IMR-90 (cell line): ENCODE results near the gene CAMTA1. TPM values are rescaled to one million over a fixed set of nuclear protein-coding genes. Genes with fewer than 3 reads are reported as not detected.
"Not testable (repeated sequence)": the region's sequence is repeated elsewhere in the genome, so short reads cannot be mapped to it uniquely, and the experiment has no call there.

Experiments used
- ATAC-seq: fragments of 200-7000 bp; cut with Tn5 transposase; 2 replicates; pipeline ENCODE4 v1.9.1; 2020; ENCODE audit warnings: low read depth, mild to moderate bottlenecking, moderate library complexity
- BruUV-seq: library from RNA; stranded (reverse); fragments of 400-500 nt; replicated peaks from 2 replicates; lab custom pipeline; 2021; lab: Mats Ljungman, UMichigan
- CTCF ChIA-PET: fragments of 300-600 bp; formaldehyde crosslinking; extraction: SDS; loops from one replicate; lab custom pipeline; 2021; ENCODE audit warnings: antibody characterized with exemption; lab: Yijun Ruan, JAX
- POLR2A ChIA-PET: fragments of 300-600 bp; sonication (Branson Sonifier 250); formaldehyde crosslinking; loops from one replicate; lab custom pipeline; 2022; ENCODE audit warnings: antibody characterized with exemption; ENCODE audit not compliant: unreplicated experiment; lab: Charles Lee
- DNase-seq: peaks from one replicate; pipeline ENCODE4 v3.0.0; 2013
- H2AFZ ChIP-seq: replicated peaks from 2 replicates; pipeline ENCODE3; 2013; ENCODE audit warnings: low read length, mild to moderate bottlenecking; ENCODE audit not compliant: poor library complexity
- H2AK5ac ChIP-seq: 2 replicates; pipeline ENCODE4 v1.6.1; 2013; ENCODE audit warnings: low read depth, low read length, inconsistent platforms
- H2AK9ac ChIP-seq: replicated peaks from 2 replicates; pipeline ENCODE3; 2013; ENCODE audit warnings: mild to moderate bottlenecking, low read depth, low read length, moderate library complexity; ENCODE audit not compliant: poor library complexity
- H2BK120ac ChIP-seq: 2 replicates; pipeline ENCODE4 v1.6.1; 2013; ENCODE audit warnings: low read depth, low read length, inconsistent platforms
- H2BK15ac ChIP-seq: 3 replicates; pipeline ENCODE4 v1.6.1; 2013; ENCODE audit warnings: low read depth, low read length, inconsistent platforms
- H2BK20ac ChIP-seq: 2 replicates; pipeline ENCODE4 v1.6.1; 2013; ENCODE audit warnings: low read depth, mild to moderate bottlenecking, inconsistent platforms, low read length, moderate library complexity
- H2BK5ac ChIP-seq: 2 replicates; pipeline ENCODE4 v1.6.1; 2013; ENCODE audit warnings: mild to moderate bottlenecking, low read depth, low read length, inconsistent platforms; ENCODE audit not compliant: poor library complexity, severe bottlenecking
- H3K14ac ChIP-seq: replicated peaks from 2 replicates; pipeline ENCODE4 v1.6.1; 2013; ENCODE audit warnings: low read depth, low read length, inconsistent platforms
- H3K18ac ChIP-seq: 2 replicates; pipeline ENCODE4 v1.6.1; 2013; ENCODE audit warnings: low read depth, low read length, control low read depth
- H3K23ac ChIP-seq: 2 replicates; pipeline ENCODE4 v1.6.1; 2013; ENCODE audit warnings: low read depth, low read length, inconsistent platforms
- H3K27ac ChIP-seq: 2 replicates; pipeline ENCODE4 v1.5.1; 2013; ENCODE audit warnings: mild to moderate bottlenecking, control low read depth, low read length; ENCODE audit not compliant: insufficient read depth
- H3K27me3 ChIP-seq: 2 replicates; pipeline ENCODE4 v1.6.1; 2013; ENCODE audit warnings: low read length; ENCODE audit not compliant: control insufficient read depth, insufficient read depth
- H3K36me3 ChIP-seq: 2 replicates; pipeline ENCODE4 v1.6.1; 2013; ENCODE audit warnings: low read length, mixed read lengths; ENCODE audit not compliant: control insufficient read depth, insufficient read depth
- H3K4ac ChIP-seq: 2 replicates; pipeline ENCODE4 v1.6.1; 2013; ENCODE audit warnings: low read depth, low read length, inconsistent platforms
- H3K4me1 ChIP-seq: 2 replicates; pipeline ENCODE4 v1.6.1; 2013; ENCODE audit warnings: low read length, mixed read lengths; ENCODE audit not compliant: control insufficient read depth, insufficient read depth
- H3K4me2 ChIP-seq: 2 replicates; pipeline ENCODE4 v1.6.1; 2013; ENCODE audit warnings: low read depth, mild to moderate bottlenecking, control low read depth, low read length, moderate library complexity
- H3K4me3 ChIP-seq: 2 replicates; pipeline ENCODE4 v1.5.1; 2013; ENCODE audit warnings: low read depth, mild to moderate bottlenecking, control low read depth, low read length, moderate library complexity; ENCODE audit not compliant: insufficient read depth
- H3K56ac ChIP-seq: 2 replicates; pipeline ENCODE4 v1.6.1; 2013; ENCODE audit warnings: low read length, inconsistent platforms; ENCODE audit not compliant: insufficient read depth; ENCODE audit errors: extremely low read depth
- H3K79me1 ChIP-seq, 2 experiments: 2 replicates each; pipeline ENCODE4 v1.6.1; 2013; ENCODE audit warnings: low read length in 2 of 2, inconsistent platforms in 1 of 2, low read depth in 1 of 2
- H3K9ac ChIP-seq: 2 replicates; pipeline ENCODE4 v1.6.1; 2013; ENCODE audit warnings: low read depth, low read length, control low read depth
- H3K9me1 ChIP-seq: 2 replicates; pipeline ENCODE4 v1.6.1; 2013; ENCODE audit warnings: low read length, inconsistent platforms; ENCODE audit not compliant: insufficient read depth
- H3K9me3 ChIP-seq: 2 replicates; pipeline ENCODE4 v1.6.1; 2013; ENCODE audit warnings: low read length; ENCODE audit not compliant: control insufficient read depth, insufficient read depth
- H4K20me1 ChIP-seq: 2 replicates; pipeline ENCODE4 v1.6.1; 2013; ENCODE audit warnings: low read length, inconsistent platforms; ENCODE audit not compliant: insufficient read depth
- H4K5ac ChIP-seq: 2 replicates; pipeline ENCODE4 v1.6.1; 2013; ENCODE audit warnings: mild to moderate bottlenecking, low read depth, low read length, control low read depth
- H4K8ac ChIP-seq, 2 experiments: 2 replicates each; pipeline ENCODE4 v1.6.1; 2013; ENCODE audit warnings: low read depth in 2 of 2, low read length in 2 of 2, control low read depth in 1 of 2, inconsistent platforms in 1 of 2
- H4K91ac ChIP-seq: 2 replicates; pipeline ENCODE4 v1.6.1; 2013; ENCODE audit warnings: low read depth, low read length, inconsistent platforms; ENCODE audit not compliant: insufficient read depth
- WGBS, 2 experiments: methylation state at CpG; one replicate each; pipeline versions ENCODE4 v1.1.5 to v1.1.7; 2013; ENCODE audit warnings: missing lambda C conversion rate in 2 of 2; ENCODE audit not compliant: insufficient read length in 1 of 2; ENCODE audit errors: extremely low coverage in 2 of 2; 5-methylcytosine and 5-hydroxymethylcytosine counted together
- dilution Hi-C: fragments of 300-500 bp; cut with HindIII; formaldehyde crosslinking; loops from one replicate; pipeline ENCODE4 v1.14.3; 2018; ENCODE audit warnings: low sequenced_read_pairs; ENCODE audit not compliant: unreplicated experiment
- in situ Hi-C: fragments of 300-500 bp; cut with MboI; formaldehyde crosslinking; loops from 3 replicates; pipeline ENCODE4 v1.14.3; 2019; ENCODE audit warnings: low sequenced_read_pairs, inconsistent platforms, mixed read lengths
- intact Hi-C: fragments of 100-400 bp; cut with micrococcal nuclease; formaldehyde crosslinking; loops from 2 replicates; pipeline ENCODE4 v1.10.0; 2022
- polyA plus RNA-seq, 3 experiments: library from polyadenylated mRNA; depleted of rRNA; stranded (reverse); fragments of >200 nt; gene quantifications; 2 replicates each; pipeline ENCODE4 v1.2.3, GENCODE V29; 2012; ENCODE audit warnings: low replicate concordance in 1 of 3
- total RNA-seq: library from RNA; depleted of rRNA; stranded (reverse); fragments of >200 nt; gene quantifications from 2 replicates; pipeline ENCODE4 v1.2.3, GENCODE V29; 2012

The CAMTA1 gene
- total and polyA plus RNA-seq, 2 of the 4 experiments (the other 2 are of a cell fraction) = 35.5 to 74.3 TPM

DNA sequence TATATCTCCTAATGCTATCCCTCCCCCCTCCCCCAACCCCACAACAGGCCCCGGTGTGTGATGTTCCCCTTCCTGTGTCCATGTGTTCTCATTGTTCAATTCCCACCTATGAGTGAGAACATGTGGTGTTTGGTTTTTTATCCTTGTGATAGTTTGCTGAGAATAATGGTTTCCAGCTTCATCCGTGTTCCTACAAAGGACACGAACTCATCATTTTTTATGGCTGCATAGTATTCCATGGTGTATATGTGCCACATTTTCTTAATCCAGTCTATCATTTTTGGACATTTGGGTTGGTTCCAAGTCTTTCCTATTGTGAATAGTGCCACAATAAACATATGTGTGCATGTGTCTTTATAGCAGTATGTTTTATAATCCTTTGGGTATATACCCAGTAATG is 812.8 kb downstream of the CAMTA1 start:
- H3K36me3 ChIP-seq, H3K56ac ChIP-seq, H3K27me3 ChIP-seq, H3K4me3 ChIP-seq, H3K14ac ChIP-seq, H2BK15ac ChIP-seq, CTCF ChIA-PET, H4K91ac ChIP-seq, H2AFZ ChIP-seq, H3K23ac ChIP-seq, H3K79me1 ChIP-seq, H3K4me2 ChIP-seq, H2BK120ac ChIP-seq, H4K20me1 ChIP-seq, H3K4me1 ChIP-seq, H2AK9ac ChIP-seq, H4K8ac ChIP-seq, H3K9me3 ChIP-seq, H2BK20ac ChIP-seq, H3K9ac ChIP-seq, DNase-seq, dilution Hi-C loops, ATAC-seq, BruUV-seq, POLR2A ChIA-PET, H4K5ac ChIP-seq, H3K9me1 ChIP-seq, H3K18ac ChIP-seq, in situ Hi-C loops, H2BK5ac ChIP-seq, H2AK5ac ChIP-seq, intact Hi-C loops, H3K4ac ChIP-seq, H3K27ac ChIP-seq: not testable (repeated sequence)
- no CpG with 5 or more reads among the region's 3 CpGs for WGBS, 2 experiments

DNA sequence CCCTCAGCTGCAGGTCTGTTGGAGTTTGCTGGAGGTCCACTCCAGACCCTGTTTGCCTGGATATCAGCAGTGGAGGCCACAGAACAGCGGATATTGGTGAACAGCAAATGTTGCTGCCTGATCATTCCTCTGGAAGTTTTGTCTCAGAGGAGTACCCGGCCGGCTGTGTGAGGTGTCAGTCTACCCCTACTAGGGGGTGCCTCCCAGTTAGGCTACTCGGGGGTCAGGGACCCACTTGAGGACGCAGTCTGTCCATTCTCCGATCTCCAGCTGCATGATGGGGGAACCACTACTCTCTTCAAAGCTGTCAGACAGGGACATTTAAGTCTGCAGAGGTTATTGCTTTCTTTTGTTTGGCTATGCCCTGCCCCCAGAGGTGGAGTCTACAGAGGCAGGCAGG is 819.7 kb downstream of the CAMTA1 start:
- ATAC-seq, H3K56ac ChIP-seq, H3K4me3 ChIP-seq, H3K27me3 ChIP-seq, H2AFZ ChIP-seq, H3K23ac ChIP-seq, H2AK5ac ChIP-seq, H3K14ac ChIP-seq, H3K4me2 ChIP-seq, intact Hi-C loops, dilution Hi-C loops, H3K4ac ChIP-seq, H4K5ac ChIP-seq, H4K91ac ChIP-seq, CTCF ChIA-PET, in situ Hi-C loops, DNase-seq, H3K9ac ChIP-seq, H3K36me3 ChIP-seq, H2BK15ac ChIP-seq, H2AK9ac ChIP-seq, H4K8ac ChIP-seq, H3K27ac ChIP-seq, H4K20me1 ChIP-seq, H2BK5ac ChIP-seq, H3K4me1 ChIP-seq, H2BK120ac ChIP-seq, POLR2A ChIA-PET, H3K9me3 ChIP-seq, H3K9me1 ChIP-seq, H2BK20ac ChIP-seq, BruUV-seq, H3K79me1 ChIP-seq, H3K18ac ChIP-seq: not testable (repeated sequence)
- WGBS, 2 experiments = 83% methylated on average over 4 of the region's 6 CpGs; no CpG with 5 or more reads in 1 of the 2 experiments
